HG03354 (cell line): ENCODE results near the gene LRRN2.
"Not testable (repeated sequence)": the region's sequence is repeated elsewhere in the genome, so short reads cannot be mapped to it uniquely, and the experiment has no call there.

Experiments used
- ATAC-seq: cut with Tn5 transposase; IDR thresholded peaks from one replicate; pipeline ENCODE4 v1.9.1; 2021; ENCODE audit warnings: mild to moderate bottlenecking; ENCODE audit not compliant: unreplicated experiment, poor library complexity, severe bottlenecking

The LRRN2 gene

DNA sequence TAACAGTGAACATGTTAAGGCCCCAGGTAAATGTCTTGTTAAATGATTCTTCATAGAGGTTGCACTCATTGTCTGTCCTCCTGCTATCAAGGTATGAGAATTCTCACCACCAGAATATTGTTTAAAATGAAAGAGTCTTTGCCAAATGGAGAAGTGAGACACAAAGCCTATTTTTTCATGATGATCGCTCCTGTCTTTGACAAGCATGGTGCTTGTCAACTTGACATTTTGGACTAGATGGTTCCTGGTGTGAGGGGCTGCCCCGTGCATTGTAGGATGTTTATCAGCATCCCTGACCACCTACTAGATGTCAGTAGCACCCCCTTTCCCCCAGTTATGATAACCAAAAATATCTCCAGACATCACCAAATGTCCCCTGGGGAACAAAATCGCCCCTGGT lies 103.8 kb downstream of the LRRN2 start:
- ATAC-seq: no peak

DNA sequence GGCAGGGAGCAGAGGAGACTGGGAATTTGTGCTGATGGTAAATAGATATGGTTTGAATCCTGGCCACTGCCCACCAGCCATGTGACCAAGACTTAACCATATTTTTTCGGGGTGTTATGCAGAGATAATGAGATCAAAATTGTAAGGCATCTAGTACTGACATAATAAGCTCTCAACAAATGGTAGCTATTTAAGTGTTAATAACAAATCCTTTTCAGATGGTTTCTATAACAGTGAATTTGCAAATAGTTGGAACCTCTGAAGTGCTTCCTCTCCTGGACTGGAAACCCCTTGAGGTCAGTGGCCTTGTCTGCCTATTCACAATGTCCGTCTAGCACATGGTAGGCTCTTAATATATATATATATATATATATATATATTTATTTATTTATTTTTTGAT lies 104.7 kb downstream of the LRRN2 start:
- no peak for ATAC-seq

DNA sequence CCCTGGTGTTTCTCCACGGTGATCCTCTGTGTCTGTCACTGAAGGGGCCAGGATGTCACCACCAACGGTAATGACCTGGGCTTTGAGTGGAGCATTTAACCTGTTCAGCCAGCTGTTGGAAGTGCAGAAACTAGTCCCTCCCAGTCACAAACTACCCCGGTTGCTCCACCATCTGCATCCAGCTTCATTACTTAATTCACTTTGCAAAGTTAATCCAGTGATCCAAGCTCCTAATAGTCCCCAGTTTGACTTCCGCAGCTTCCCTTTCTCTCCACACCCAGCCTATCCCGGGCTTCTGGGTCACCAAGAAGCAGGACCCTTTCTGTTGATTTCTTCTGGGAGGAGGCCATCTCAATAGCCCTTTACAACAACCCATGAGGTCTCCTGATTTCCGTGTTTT lies 105.9 kb downstream of the LRRN2 start:
- ATAC-seq: no peak

DNA sequence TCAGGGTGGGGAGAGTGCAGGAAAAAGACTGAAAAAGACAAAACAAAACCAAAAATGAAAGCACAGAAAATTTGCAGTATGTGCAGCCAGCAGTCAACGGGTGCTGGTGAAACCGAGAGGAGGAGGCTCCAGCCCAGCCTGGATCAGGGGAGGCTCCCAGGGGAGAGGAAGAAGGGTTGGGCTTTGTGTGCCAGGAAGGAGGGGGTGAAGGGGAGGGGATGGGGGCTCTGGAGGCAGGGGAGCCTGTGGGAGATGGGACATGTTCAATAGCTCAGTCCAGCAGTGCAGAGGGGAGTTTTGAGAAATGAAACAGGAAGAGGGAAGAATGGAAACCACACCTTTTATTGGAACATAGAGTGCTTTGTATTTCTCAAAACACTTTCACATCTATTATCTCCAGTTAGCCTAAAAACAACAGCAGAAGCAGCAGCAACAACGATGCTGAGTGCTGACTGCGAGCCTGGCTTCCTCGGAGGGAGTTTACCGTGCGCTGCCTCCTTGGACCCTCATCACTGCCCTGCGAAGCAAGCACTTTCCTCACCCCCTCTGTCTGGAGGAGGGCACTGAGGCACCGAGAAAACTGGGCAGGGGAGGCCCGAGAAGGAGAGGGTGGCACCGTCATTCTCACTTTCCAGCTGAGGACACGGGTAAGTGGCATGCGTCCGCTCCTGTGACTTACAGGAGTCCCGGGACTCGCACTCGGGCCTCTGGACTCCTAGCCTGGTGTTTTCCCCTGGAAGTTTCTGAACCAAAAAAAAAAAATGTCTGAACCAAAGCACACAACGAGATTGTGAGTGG lies 106.5 kb downstream of the LRRN2 start:
- peak; percentile 81 for ATAC-seq

DNA sequence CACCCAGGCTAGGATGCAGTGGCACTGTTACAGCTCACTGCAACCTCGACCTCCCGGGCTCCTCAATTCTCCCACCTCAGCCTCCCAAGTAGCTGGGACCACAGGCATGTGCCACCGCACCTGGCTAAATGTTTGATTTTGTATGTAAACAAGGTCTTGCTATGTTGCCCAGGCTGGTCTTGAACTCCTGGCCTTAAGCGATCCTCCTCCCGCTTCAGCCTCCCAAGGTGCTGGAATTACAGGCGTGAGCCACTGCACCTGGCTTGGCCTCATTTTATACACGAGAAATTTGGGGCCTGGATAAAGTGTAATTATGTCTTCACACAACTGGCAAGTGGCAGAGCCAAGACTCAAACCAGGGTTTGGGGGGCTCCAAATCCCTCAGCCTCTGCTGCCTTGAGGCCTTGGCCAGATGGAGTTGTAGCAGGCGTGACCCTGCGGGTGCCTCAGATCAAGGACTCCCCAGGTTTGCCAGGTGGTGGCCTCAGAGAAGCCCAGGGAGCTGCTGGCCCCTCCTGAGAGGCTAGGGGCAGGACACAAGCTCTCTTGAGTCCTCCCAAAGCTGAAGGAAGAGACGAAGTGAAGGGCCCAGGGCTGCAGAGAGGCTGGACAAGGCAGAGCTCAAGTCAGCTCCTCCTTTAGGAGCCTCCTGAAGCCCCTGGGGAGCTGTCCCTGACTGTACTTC lies 107.6 kb downstream of the LRRN2 start:
- ATAC-seq: no peak

DNA sequence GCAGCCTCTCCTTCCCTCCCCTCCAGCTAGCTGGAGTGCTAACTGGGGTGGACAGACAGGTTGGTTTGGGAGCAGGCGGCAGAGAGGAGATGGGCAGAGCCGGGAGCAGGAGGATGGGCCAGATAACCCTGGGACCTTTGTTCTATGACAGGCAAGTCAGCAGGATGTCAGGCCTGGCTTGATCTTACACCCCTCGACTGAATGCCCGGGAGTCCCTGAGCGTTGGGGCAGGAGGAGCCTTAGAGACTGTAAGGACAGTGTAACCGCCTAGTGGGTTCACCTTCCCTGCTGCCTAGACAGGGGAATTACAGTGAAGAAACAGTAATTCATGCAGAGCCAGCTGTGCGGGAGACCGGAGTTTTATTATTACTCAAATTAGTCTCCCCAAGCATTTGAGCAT lies 109.1 kb downstream of the LRRN2 start:
- ATAC-seq: no peak

DNA sequence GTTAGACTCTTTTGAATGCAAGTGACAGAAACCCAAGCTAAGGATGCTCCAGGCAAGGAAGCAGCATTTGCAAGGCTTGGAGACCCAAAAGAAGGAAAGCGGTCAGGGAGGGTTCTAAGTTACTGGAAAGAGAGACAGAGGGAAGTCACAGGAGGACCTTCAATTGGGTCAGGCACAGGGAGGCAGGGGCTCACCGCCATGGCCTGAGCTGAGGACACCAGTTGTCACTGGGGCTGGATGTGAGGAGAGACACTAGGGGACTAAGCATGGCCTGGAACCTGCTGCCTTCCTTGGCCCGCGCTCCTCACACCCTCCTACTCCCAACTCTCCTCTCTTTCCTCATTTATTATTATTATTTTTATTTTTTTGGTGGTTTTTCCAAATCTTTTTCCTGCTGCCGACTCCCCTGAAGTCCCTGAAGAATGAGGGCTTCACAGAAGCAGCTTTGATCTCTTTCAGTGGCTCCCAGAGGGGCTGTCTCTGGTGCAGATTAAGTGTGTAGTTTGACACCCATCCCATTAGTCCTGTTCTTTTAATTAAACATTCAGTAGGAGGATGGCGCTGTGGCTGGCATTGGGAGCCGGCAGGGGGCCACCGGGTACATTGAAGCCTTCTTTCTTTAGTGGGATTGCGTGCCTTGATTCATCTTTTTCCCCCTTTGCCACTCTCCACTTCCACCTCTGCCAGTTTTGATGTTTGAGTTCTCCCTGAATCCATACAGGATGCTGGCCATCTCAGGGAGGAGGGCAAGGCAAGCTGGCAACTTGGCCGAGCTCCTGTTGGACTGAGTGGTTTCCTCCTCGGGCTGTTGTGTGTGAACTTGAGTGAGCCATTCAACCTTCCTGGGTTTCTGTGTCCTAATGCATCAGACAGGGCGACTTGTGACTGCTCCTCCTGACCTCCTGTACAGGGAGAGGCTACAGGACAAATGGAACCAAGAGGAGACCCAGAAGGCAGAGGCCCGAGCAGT lies 110.0 kb downstream of the LRRN2 start:
- ATAC-seq: no peak

DNA sequence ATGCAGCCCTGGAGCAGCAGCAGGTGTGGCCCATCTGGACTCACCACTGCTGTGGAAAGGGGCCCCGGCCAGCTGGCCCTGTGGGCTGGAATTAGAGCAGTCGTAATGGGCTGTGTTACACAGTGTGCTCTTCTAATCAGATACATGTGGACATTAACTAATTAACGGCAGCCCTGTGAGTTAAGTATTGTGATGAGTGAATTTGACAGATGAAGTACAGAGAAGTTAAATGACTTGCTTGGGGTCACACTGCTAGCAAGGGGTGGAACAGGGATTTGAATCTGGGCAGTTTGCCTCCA lies 110.7 kb downstream of the LRRN2 start:
- ATAC-seq: no peak

DNA sequence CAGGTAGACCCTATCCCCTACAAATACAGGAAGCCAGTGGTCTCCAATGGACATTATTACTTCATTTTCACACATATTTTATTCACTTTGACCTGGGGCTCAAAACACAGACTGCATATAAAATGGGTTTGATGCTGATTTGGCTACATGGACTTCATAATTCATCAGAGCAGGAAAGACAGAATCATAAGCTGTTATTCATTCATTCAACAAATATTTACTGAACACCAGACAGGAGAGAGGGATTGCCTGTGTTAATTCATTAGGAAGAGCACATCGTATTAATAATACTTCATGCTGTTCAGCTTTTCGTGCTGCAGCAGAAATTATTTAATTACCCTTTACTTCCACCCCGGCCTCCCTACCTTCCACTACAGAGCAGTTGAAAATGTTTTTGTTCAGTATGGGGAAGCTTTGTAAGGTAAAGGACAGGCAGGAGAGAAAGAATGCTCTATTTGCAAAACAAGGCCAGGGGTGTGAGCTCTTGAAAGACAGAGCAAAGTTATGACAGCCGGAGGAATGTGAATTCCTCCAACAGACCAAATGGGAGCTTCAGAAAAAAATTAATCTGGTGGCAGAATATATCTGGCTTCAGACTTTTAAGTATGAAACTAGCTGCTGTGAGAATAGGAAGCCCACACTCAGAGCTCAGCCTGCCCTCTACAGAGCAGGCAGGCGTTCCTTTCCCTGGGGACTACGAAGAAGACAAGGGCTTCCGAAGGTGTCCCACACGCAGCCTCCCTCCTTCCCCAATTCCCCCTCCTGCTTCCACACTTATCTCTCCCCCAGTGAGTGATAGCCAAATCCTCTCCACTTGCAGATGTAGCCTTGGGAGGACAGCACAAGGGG lies 111.3 kb downstream of the LRRN2 start:
- no peak for ATAC-seq

DNA sequence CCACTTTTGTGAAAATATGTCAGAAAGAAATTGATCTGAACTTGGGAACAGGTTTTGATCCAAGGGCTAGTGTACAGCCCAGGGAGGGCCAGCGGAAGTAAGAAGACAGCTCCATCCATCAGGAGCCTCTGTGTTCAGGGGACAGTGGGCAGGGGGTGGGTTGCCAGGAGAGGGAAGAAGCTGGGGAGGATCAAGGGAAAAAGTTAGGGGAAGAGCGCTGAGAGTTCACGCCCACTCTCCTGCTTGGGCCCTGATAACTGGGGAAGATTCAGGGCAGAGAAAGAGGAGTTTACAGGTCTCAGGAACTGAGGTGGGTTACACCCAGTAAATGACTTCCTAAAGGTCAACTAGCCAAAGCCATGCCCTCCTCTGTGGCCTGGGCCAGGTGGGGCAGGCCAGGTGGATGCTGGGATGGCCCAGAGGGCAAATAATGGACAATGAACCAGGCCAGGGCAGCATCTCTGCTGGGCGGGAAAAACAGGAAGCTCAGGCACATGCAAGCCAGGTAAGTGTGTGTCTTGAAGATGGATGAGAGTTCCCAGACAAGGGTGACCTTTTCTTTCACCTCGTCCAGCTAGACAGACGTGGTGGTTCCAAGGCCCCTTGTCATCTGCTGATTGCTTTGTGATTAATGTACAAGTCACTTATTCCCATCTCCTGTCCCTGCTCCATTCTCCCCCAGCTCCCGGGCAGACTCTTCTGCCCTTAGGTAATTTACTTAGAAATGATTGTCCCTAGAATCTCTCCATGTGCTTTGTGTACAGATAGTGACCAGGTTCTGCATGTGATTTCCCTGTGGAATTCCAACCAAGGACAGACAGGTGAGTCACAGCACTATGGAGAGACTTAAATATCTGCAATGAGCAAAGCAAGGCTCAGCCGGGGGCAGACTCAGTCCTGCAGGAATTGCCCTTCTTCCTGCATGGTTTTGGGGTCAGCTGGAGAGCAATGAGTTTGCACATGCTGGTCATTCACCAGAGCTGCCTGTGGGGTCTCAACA lies 112.3 kb downstream of the LRRN2 start:
- ATAC-seq: no peak

DNA sequence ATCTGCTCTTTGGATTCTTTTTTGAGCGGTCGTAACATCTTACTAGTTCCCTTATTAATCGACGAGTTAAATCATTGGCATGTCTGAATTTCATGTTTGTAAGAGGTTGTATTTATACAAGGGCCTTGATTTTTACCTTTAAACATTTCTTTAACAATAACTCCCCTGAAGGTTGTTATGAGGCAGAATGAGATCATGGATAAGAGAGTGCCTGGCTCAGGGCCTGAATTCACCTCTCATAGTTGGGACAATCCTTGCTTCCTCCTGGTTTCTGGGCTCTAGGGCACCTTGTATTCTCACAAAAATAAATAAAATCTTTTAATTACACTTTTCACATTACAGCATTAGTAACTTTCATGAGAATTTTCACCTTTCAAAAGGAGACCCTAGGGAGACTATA lies 113.9 kb downstream of the LRRN2 start:
- no peak for ATAC-seq

DNA sequence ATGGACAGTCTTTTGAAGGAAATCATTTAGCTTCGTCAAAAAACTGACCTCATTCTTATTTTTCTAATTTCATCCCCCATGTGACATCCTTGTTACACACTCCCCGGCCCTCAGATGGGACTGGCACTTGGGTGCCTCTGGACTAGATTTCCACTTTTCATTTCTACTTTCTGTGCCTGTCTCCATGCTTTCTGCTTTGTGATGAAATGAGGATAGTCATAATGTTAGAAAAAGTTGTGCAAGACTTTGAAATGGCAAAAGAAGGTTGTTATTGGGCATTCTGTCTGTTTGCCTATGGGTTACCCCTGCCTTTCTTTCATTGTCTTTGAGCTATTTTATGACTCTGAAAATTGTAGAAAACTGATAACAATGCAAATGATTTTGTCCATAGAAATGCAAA lies 114.4 kb downstream of the LRRN2 start:
- ATAC-seq: no peak

DNA sequence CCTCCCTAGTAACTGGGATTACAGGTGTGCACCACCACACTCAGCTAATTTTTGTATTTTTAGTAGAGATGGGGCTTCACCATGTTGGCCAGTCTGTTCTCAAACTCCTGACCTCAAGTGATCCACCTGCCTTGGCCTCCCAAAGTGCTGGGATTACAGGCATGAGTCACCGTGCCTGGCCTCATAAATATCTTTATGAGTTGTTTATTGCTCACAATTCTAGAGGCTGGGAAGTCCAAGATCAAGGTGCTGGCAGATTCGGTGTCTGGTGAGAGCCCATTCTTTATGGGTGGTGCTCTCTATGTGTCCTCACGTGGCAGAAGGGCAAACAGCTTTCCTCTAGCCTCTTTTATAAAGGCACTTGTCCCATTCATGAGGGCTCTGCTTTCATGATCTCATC lies 115.5 kb downstream of the LRRN2 start:
- not testable (repeated sequence) for ATAC-seq

DNA sequence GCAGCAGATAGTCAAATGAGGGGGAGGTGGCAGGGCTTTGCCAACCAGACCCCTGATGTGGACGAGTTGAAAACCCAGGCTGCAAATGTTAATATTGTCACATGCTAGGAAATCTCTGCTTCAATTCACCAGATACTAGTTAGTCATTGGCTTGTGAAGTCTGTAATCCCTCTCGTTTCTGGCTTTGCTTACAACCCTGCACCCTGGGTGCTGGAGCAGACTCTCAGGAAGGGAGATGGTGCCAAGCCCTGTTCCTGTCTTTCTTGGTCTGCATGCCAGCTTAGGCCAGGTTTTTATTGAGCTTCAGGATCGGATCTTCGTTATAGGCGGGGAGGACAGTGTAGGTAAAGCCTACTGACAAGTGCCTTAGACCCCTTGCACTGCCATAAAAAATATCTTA lies 116.1 kb downstream of the LRRN2 start:
- no peak for ATAC-seq

DNA sequence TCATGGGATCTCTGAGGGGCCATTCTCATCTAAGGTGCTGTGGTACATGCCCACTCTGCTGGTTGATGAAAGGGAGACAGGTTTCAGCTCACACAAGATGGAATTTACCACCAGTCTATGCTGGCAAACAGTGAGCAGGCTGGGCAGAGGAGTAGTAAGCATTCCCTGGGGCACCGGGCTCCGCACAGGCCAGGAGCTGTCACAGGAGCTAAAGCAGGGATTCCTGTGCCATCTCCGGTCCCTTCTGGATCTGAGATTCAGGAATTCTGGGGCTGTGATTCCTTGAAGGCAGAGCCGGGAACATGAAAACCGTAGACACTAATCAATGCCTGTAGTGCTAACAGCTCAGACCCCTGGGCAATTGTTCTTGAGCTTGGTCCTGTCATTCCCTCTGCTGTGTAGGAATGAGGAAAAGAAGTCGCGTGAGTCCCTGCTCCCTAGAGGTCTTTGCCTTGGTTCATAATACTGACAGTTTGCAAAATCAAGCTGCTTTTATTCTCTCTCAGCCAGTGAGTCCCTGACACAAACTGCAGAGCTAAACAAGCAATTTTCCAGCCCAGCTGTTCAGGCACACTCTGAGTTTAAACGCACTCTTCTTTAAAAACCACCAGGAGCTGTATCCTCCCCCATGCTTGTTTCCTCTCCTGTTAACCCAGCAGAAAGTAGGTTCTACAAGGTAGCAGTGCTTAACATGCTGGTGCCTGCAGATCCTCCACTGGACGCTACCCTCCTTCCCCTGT lies 116.8 kb downstream of the LRRN2 start:
- ATAC-seq: no peak
